HG02938 (cell line): Measurements from ENCODE around the gene PRTN3.

Experiments used
- ATAC-seq: cut with Tn5 transposase; IDR thresholded peaks from one replicate; pipeline ENCODE4 v1.9.1; 2021; ENCODE audit warnings: mild to moderate bottlenecking, moderate library complexity; ENCODE audit not compliant: unreplicated experiment

Gene PRTN3, protein sequence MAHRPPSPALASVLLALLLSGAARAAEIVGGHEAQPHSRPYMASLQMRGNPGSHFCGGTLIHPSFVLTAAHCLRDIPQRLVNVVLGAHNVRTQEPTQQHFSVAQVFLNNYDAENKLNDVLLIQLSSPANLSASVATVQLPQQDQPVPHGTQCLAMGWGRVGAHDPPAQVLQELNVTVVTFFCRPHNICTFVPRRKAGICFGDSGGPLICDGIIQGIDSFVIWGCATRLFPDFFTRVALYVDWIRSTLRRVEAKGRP

DNA sequence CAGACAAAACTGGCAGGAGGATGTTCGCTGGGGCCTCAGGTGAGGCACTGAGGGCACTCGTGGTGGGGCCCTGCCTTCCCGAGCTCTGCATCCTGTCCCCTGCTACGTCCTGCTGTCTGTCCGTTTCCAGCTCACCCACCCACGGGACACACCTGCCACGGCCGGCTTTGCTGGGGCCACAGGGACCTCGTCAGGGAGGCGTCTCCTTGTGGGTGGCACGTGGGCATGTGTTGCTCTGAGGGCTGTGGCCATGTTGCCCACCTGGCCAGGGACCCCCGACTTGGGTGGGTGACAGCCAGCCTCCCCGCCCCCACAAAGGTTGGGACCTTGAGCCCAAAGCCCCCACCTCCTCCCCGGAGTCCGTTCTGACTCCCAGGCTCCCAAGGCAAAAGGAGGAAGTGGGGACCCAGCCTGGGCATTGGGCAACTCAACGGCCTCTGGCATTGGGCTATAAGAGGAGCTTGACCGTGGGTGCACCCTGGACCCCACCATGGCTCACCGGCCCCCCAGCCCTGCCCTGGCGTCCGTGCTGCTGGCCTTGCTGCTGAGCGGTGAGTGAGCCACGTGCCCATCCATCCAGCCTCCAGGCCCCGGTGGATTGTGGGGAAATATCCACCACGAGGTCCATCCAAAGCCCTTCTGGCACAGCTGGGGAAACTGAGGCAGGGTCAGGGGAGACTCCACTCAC lies at the start of gene PRTN3:
Gene PRTN3 (plus strand): TSS at position 481 of the 688 bp plus-strand sequence. CDS start 10 bp downstream, at position 491.
- no peak for ATAC-seq

DNA sequence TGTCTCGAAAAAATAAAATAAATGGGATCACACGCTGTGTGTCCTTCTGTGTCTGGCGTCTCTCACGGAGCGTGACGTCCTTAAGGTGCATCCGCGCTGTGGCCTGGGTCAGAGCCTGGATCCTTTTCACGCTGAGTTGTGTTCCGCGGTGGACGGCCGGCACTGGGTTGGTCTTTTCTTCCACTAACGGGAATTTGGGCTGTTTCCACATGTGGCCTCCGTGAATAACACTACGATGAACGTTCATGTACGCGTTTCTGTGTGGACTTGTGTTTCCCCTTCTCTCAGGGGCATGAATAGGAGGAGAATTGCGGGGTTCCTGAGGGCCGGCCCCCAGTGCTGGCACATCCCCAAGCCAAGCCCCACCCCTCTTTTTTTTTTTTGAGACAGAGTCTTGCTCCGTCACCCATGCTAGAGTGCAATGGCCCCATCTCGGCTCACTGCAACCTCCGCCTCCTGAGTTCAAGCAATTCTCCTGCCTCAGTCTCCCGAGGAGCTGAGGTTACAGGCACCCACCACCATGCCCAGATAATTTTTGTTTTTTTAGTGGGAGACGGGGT lies 49.7 kb upstream of the PRTN3 start:
- ATAC-seq, result no peak

DNA sequence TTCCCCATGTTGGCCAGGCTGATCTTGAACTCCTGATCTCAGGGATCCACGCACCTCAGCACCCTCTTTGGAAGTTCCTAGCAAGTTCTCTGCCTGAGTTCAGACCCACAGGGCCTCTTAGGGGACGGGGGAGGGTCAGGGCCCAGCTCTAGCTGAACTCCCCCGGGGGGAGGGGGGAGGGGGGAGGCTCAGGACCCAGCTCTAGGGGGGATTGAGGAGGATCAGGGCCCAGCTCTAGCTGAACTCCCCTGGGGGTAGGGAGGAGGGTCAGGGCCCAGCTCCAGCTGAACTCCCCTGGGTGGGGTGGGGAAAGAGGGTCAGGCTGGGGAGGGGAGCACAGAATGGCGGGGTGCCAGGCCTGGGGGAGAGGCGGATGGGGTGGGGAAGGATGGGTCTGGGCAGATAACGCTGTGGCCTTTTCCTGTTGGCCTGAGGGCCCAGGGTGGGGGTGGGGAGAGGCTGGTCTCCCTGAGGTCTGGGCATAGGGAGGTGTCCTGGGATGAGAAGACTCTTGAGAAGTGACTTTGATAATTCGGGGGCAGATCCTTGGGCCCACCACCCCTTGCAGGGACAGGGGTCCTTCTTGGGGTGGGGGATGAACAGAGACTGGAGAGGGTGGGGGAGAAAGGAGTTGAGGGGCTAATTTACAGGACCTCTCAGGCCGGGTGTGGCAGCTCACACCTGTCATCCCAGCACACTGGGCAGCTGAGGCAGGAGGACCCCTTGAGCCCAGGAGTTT lies 49.1 kb upstream of the PRTN3 start:
- ATAC-seq, result no peak

DNA sequence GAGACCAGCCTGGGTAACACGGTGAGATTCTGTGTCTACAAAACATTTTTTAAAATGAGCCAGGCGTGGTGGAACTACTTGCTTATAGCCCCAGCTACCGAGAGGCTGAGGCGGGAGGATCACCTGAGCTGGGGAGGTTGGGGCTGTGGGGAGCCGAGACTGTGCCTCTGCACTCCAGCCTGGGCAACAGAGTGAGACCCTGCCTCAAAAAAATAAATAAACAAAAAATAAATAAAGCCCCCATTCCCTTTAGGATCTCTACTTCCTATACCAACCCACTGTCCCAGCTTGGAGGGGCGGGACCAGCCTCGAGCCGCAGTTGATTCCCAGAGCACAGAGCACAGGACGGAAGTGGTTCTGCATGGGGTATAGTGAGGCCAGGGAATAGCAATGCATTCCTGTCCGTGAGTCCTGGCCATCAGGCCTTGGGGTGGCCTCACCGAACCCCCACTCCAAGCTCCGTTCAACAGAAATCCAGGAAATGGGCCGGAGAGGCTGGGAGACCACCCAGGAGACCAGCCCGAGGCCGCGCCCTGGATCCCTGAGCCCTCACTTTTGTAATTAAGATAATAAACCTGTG lies 48.4 kb upstream of the PRTN3 start:
- no peak for ATAC-seq

DNA sequence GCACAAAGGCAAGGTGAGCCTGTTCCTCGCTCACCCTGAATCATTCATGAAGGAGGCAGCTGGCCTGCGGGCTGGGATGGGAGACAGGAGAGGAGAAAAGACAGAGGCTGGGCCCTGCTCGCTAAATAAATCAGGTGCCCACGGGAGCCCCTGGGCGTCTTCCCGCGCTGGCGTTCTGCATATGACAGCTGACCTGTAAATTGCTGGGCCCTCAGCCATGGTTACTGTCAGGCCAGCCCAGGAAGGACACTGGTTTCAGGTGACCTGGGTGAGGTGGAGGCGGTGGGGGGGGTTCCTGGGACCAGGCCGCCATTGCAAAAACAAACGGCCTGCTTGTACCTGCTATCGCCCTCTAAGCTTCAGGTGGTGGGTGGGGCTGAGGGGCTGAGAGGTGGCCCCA lies 47.0 kb upstream of the PRTN3 start:
- no peak for ATAC-seq

DNA sequence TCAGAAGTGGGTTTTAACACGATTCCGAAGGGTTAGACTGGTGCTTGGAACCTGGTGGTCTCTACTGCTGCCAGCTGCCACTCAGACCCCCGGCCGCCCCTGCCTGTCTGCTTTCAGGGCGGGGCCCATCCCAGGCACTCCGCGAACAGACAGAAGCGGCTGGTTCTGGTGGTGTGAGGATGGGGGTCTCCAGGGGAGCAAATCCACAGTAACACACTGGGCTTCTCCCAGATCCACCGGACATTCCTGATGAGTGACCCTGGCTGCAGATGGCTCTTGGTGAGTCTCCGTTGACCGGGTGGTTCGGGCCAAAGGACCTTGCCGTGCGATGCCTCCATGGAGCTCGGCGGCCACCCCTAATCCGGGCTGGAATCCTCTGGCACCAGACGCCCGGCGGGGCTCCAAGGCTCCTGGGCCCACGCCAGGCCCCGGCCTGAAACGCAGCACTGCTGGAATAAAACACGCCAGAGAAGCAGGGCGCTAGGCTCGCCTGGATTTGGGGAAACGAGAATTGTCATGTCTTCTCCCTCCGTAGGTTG lies 45.7 kb upstream of the PRTN3 start:
- no peak for ATAC-seq

DNA sequence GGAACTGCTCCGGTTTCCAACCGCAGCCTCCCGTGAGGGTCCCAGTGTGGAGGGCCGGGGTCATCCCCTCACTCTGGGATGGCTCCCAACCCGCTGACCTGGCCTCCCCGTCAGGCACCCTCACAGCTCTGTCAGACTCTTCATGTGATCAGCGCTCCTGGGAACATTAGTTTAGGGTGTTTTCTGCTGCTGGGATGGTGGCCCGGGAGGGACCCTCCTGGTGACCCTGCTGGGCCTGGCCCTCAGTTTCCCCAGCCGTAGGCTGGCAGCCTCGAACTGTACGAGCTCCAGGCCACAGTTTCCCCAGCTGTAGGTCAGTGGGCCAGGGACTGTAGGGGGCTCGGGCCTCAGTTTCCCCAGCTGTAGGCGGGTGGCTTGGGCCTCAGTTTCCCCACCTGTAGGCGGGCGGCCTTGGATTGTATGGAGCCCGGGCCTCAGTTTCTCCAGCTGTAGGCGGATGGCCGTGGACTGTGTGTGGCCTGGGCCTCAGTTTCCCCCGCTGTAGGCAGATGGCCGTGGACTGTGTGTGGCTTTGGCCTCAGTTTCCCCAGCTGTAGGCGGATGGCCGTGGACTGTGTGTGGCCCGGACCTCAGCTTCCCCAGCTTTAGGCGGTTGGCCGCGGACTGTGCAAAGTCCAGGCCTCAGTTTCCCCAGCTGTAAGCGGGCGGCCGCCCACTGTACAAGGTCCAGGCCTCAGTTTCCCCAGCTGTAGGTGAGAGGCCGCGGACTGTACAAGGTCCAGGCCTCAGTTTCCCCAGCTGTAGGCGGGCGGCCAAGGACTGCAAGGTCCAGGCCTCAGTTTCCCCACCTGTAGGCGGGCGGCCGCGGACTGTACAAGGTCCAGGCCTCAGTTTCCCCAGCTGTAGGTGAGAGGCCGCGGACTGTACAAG lies 44.9 kb upstream of the PRTN3 start:
- ATAC-seq, result no peak

DNA sequence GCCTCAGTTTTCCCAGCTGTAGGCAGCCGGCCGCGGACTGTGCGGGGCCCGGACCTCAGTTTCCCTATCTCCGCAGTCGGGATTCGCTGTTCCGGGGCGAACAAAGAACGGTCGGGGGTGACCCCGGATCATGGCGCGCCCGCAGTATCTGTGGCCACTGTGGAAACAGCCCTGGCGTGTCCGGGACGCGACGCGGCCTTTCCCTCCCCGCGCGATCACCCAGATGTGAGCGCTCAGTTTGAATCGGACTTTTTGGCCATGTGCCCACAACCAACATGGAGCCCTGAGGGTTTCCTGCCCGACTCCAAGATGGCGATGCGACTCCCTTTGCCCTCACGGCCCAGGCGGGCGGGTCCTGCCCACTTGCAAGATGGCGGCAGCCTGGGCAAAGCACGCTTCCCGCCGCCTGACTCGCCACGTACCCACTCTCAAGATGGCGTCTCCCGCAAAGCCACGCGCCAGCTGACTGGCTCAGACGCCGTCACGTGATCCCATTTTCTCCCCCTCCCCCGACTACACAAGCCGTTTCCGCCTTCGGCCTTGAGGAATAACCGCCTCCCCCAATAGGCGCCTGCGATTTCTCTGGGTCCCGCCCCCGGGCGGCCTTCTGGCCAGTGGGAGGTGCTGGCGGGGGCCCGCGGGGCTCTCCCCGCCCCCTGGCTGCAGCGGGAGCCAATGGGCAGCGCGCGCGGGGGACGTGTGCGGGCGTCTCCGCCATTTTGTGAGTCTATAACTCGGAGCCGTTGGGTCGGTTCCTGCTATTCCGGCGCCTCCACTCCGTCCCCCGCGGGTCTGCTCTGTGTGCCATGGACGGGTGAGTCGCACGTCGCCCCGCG lies 43.9 kb upstream of the PRTN3 start, which contains the start of gene PTBP1:
Gene PTBP1 (plus strand): TSS at position 761 of the 836 bp plus-strand sequence. CDS start 46 bp downstream, at position 807.
- ATAC-seq, result peak; percentile 74

DNA sequence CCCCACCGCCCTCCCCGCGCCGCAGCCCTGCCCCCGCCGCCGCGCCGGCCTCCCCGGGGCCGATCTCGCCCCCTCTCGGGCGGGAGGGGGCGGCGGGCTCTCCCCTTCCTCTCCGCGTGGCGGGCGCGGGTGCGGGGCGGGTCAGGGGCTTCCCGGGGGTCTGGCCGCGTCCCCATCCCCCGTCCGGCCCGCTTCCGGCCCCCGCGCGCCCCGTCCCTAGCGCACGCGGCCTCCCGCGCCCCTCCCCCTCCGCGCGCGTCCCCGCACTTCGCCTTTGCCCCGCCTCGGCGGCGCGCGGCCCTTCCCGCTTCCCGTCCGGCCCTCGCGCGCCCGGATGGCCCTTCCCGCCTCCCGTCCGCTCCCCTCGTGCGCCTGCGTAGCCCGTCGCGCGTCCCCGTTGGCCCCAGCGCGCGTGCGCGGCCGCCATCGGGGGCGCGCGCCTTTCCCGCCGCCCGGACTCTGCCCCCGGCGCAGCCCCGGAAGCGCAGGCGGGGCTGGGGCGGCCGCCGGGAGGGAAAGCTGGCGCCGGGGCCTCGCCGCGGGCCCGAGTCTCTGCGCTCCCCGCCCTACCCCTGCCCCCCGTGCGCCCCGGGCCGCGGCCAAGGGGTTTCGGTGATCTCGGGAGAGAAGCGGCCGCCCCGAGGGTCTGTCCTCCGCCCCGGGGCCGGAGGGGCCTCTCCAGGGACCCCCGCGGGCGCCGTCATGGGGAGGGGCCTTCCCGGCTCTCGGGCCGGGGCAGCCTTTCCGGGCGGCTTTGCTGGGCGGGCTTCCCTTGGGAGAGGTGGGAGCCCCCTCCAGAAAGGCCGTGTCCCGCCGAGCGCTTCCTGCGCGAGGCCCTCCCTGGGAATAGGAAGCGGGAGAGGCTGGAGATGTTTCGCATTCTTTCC lies 43.0 kb upstream of the PRTN3 start:
- ATAC-seq, result peak; percentile 28

DNA sequence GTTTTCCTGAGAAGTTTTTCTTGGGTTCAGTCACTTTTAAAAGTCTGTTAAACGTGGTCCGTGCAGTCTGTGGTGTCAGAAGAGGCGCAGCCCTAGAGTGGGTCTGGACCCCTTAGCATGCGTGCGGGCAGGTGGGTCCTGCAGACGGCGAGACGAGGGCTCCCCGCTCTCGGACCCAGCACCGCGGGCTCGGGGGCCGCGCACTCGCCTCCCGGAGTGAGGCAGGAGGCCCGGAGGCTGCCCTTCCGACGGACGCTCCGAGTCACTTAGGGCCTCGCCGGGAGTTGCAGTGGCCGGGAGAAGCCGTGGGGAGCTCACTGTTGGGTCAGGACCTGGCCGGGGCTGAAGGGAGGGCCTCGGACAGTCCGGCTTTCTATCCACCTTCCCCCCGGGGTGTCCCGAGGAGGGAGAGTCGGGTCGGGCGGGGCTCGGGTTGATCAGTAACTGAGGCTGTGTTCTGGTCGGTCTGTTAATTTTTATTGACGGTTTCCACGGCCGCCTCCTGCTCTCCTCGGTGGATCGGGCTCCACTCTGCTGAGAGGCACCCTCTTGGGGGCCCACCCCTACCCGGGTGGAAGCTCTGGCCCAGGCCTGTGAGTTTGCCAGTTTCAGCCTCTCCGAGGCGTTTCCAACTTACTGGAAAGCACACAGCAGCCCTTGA lies 42.3 kb upstream of the PRTN3 start:
- no peak for ATAC-seq

DNA sequence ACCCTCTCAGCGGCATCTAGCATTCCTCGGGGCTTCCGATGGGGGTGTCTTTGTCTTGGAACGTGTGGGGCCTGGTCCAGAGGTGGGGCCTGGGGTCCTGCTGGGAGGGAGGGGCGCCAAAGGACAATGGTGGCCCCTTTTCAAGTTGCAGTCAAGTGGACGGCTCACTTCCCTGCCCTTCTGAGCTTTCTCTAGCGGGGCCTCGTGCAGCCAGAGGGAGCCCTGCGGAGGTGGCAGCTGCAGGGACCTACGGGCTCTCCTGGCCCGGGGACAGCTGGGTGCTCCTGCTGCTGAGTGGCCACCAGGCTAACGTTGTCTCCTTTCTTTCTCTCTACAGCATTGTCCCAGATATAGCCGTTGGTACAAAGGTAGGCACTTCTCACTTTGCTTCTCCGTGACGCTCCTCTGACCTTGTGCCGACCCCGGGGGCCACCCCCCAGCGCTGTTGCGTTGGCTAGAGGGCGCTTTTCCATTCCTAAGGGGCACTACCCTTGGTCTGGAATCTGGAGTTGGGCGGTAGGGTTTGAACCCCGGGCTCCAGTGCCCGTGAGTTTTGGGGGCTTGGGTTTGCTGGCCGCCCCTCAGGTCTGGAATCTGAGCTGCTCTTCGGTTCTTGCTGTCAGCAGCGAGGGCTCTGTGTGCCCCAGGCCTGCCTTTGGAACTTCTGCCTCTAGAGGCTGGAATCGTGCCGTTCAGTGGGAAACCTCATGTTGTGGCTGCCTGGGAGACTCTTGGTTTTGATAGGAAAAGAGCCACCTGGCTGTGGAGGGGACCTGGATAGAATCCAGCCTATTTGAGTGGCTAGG lies 41.5 kb upstream of the PRTN3 start:
- no peak for ATAC-seq

DNA sequence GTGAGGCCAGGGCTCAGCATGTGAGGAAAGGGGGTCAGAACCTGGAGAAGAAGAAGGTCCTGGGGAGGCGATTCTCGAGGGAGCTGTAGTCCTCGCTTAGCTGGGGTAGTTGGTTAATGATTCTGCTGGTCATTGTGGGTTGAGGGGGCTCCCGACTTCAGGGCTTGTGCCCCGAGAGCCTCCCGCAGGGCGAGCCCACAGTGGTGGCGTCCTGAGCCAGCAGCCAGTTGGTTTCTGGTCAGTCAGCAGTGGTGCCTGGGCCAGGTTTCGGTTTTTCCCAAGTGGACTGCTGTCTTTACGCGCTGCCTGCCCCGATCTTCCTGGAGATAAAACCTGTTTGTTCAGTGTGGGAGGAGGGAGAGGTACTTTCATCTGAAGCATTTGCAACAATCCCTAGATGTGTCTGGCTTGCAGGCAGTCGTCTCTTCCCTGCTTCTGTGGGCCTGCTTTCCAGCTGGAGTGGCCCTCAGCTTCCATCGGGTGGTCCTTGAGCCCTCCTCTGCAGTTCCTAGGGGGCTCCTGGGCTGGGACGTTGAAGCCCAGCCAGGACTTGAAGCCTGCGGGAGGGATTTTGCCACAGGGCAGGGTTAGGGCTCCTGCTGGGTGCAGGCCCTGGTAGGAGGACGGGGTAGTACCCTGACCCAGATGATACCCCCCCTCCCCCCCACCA lies 40.3 kb upstream of the PRTN3 start:
- ATAC-seq, result no peak

DNA sequence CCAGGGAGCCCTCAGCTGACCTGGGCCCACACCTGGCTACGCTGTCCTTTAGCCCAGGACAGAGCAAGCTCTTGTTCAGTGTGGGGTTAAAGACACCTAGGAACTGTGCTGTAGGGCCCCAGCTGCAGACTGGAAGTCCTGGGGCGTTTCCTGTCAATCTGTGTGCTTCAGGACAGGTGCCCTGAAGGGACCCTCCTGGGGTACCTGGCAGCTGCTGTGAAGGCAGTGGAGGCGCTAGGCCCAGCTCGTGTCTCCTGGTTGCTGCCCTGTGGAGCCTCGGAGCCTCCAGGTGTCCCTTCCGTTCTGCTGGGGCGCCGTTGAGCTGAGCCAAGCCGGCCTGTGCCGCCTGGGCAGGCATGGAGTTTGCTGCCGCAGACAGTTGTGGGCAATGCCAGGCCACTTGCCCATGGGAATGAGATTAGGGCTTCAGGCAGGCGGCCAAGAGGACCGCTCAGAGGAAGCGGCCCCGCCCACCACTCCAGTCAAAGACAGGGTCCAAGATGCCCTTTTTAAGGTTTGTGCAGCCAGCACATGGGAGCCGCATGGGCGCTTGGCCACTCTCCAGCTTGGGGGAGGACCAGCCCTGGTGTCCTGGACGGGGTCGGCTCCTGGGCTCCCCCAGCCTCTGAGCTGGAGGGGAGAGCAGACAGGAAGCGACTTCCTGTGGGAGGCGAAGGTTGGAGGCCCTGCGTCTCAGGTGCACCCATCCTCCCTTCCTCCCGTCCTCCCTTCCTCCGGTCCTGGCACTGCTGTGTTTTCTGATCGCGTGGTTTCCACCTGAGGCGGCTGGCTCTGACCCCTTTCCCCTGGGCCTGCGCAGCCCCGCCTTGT lies 39.6 kb upstream of the PRTN3 start:
- no peak for ATAC-seq

DNA sequence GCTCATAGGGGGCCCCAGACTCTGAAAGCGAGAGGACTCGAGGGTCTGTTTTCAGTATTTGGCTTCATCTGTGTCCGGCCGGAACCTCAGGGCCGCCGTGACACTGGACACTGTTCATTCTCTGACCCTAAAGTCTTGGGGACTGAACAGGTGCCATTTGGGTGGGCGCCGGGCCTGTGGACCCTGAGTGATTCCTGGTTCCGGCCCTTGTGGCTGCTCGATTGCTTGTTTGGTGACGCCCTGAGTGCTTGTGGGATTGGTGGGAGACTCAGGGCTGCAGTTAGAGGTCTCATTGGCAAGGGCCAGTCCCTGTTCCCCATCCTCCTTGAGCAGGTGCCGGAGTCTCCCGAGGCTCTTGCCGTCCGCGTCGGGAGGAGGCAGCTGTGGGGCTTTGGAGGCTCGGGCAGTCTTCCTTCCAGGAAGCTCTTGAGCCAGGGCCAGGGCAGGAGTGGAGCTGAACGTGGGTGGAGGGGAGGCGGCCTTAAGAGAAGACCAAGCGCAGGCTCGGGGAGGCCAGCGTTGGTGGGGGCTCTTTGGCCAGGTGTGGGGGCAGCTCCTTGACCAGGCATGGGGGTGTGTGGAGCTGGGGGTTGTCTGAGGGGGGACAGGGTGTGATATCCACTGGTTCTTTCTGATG lies 38.8 kb upstream of the PRTN3 start:
- ATAC-seq, result no peak
